GM21515 (cell line): ENCODE data around the gene FGFR2.
"Not testable (repeated sequence)": the region's sequence is repeated elsewhere in the genome, so short reads cannot be mapped to it uniquely, and the experiment has no call there.

ENCODE experiments used
- ATAC-seq: cut with Tn5 transposase; IDR thresholded peaks from one replicate; pipeline ENCODE4 v1.9.1; 2021; ENCODE audit not compliant: unreplicated experiment

FGFR2 gene

DNA sequence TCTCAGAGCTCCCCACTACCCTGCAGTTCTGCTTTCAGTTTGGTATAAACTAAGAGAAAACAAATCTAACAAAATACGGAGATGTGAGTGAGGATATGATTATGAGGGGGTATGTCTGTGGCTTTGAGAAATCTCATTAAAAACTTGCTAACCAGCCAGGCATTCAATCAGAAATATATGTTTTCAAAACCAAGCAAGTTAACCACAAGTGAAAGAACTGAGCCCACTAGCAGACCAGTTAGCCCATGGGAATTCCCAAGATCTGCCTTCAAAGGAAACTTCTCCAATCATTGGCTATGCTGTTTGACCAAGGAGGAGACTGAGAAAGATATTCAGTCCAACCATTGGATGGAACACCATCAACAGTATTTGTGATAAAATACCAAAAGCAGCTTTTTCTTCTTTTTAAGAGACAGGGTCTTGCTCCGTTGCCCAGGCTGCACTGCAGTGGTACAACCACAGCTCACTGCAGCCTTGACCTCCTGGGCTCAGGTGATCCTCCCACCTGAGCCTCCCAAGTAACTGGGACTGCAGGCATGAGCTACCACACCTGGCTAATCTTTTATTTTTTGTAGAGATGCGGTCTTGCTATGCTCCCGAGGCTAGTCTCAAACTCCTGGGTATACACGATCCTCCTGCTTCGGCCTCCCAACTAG, 41.2 kb downstream of the FGFR2 start:
- no peak for ATAC-seq

DNA sequence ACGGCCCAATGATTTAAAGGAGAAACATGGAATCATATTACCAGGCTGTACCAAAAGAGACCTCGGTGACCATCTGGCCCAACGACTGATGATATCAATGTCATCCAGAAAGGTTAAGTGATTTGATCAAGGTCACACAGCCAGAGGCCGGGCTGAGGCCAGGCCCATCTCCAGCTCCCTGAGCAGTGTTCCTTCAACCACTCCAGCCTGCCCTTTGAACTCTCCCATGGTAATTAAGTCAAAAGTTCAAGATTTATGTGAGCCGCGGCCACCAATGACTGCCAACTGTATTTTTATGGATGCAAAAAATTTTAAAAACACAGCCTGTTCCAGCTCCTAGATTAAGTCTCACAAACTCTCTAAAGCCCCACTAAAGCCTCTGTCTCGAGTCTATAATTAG, 41.8 kb downstream of the FGFR2 start:
- no peak for ATAC-seq

DNA sequence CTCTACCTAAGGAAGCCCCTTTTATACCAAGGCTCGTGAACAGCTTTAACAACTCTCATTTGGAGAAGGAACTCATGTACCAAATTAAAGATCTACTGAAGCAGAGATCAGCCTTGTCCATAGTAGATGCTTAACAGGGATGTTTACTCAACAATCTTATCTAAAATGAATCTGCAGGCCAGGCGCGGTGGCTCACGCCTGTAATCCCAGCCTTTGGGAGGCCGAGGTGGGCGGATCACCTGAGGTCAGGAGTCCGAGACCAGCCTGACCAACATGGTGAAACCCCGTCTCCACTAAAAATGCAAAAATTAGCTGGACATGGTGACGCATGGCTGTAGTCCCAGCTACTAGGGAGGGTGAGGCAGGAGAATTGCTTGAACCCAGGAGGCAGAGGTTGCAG, 43.3 kb downstream of the FGFR2 start:
- not testable (repeated sequence) for ATAC-seq

DNA sequence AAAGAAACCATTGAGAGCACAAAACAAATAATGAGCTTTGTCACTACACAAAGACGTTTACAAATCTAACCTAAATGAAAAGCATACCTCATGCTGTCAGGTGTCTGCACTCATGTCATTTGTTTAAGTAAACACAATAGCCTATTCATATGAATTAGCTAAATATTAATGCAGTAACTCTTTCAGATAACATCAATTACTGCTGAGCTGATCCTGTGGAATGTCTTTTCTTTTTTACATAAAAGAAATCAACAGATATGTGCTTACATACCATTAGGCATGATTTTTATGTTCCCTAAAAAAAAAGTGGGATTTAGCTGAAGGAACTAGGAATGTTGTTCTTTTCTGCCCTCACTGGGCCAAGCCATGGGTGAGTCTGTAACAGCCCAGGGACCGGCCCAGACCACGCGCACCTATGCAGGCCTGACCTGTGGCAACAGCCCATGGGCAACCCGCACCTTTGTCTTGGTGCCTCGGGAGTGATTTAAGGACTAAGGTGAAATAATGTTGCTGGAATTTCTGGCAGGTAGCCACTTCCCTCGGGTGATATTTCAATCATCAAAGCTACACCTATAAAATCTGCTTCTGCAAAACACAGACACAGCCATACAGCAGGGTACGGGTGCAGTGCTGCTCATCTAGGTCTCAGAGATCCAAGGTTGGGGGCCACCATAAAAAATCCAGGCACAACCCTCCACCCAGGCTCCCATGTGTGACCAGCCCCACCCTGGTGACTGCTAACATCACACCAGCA, 44.6 kb downstream of the FGFR2 start:
- no peak for ATAC-seq

DNA sequence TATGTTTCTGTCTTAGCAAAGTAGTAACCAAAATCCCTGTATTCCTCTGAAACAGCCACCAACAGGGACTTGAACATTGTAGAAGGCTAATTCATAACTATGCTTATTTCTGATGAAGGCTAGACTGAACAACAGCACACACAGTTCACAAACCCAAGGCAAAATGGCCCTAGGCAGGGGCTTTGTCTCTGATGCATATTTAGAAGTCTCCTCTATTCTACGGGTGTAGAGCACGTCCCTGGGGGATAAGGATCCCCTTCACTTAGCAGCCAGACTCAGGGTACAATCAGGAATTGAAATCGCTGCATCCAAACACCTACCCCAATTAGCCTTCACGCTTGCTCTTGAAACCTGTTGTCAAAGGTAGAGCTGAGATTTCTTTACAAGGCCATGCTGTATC, 45.5 kb downstream of the FGFR2 start:
- ATAC-seq, result no peak

DNA sequence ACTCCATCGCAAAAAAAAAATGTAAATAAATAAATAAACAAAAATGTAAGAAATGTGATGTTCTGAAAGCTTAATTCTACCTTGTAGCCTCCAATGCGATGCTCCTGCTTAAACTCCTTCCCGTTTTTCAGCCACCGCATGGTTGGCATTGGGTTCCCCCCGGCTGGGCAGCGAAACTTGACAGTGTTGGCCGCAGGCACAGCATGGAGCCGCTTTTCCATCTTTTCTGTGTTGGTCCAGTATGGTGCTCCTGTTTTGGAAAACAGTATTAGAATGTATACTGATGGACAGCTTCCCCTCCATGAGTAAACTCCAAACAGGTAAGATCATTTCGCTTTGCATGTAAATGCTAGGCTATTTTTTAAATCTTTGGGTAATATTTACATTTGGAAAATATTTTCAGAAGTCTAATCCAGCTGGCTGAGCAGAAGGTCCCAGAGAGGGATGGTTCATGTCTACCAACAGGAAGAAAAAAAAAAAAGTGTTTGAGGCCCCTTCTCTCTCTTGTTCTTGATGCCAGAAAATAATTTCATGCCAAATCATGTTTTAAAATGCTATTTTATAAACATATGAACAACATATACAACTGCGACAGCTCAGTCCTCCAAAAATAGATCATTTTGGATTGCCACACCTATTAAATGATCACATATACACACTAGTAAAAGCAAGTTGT, 46.9 kb downstream of the FGFR2 start:
- ATAC-seq, result no peak

DNA sequence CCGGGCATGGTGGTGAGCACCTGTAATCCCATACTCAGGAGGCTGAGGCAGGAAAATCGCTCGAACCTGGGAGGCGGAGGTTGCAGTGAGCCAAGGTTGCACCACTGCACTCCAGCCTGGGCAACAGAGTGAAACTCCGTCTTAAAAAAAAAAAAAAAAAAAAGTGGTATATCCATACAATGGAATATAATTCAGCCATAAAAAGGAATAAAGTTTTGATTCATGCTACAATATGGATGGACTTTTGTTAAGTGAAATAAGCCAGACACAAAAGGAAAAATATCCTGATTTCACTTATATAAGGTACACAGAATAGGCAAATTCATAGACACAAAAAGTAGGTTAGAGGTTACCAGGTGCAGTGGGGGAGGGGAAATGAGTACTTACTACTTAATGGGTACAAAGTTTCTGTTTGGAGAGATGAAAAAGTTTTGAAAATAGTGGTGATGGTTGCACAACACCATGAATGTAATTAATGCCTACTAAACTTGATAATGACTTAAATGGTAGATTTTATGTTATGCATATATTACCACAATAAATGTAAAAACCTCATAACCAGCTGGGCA, 53.9 kb downstream of the FGFR2 start:
- ATAC-seq, result no peak

DNA sequence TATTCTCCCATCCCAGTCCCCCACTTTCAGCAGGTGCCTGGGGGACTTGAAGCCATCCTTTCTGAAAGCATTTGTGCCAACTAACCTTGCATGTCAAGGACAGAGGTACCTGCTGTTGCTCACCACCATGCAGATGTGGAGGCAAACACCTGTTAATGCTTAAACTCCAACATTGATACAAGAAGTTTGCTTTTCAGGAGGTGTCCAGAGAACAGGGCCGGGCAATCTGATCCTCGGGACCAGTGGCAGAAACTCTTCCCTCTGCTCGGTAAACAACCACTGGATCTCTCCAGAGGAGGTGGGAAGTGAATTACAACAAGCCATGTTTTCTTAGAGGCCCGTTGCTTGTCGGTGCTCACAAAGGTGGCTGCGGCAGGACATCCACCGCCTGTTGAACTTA, 54.7 kb downstream of the FGFR2 start:
- ATAC-seq, result no peak

DNA sequence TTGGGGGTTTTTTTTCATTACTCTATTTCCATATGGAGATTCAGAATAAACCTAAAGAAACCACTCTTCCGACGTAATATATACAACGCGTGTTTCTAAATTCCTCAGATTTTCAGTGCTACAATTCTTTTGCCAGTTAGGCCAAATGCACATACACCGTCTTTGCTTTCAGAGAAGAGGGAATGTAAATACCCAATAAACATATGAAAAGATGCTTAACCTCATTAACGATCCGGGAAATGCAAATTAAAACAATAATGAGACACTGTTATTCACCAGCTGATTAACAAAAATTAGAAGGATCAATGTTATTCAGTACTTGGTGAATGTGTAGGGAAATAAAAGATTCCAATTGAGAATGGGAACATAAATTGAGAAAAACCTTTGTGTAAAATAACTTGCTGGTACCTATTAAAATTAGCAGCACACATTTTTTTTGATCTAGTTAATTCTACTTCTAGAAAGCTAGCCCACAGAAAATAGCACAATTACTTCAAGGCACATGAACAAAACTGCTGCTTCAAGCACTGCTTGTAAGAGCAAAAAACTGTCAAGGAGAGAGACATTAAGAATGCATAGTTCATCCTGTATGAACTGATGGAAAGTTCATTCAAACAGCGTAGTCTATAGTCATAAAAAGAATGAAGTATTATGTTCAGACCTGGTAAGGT, 56.7 kb downstream of the FGFR2 start:
- ATAC-seq, result no peak

DNA sequence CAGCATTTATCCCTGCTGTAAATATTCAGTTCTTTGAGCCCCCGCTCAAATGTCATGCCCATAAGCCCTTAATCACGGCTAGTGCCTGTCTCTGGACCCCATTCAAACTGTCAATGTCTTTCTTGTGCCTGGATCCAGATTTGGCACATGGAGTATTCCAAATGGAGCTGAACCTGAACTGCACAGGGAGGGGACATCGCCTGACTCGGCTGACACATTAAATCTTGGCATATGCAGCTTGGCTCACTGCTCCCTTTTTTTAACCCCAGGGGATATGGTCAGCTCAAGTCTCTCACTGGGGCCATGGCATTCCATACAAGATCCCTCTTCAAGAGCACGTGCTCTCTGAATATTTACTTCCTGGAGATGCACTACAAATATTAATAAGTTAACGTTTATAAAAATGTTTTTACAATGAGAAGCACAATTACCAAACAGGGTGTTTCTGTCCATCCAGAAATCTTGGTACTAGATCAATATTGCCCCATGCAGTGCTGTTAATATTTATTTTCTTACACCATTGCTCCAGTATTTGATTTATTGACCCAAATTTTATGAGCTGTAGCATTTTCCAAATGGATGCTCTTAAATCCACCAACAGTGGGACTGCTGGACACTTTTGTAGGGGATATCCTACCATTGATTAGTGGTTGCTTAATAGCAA, 57.4 kb downstream of the FGFR2 start:
- no peak for ATAC-seq

DNA sequence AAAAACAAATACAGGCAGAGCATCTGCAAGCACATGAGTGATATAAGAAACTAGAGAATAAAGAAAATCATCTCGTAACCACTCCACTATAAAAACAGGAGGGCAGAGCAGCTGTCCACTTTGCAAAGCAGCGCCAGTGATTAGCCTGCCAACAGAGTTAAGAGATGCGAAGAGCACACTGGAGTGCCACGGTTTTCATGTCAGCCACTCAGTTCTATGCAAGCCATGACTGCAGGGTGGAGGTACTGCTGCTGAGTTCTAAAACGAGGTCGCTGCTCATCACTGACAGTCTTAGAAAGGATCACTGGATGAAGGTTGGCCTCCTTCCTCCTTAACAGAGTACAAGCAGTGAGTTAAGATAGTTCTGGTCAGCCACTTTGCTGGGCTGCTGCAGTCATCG, 58.5 kb downstream of the FGFR2 start:
- ATAC-seq, result no peak

DNA sequence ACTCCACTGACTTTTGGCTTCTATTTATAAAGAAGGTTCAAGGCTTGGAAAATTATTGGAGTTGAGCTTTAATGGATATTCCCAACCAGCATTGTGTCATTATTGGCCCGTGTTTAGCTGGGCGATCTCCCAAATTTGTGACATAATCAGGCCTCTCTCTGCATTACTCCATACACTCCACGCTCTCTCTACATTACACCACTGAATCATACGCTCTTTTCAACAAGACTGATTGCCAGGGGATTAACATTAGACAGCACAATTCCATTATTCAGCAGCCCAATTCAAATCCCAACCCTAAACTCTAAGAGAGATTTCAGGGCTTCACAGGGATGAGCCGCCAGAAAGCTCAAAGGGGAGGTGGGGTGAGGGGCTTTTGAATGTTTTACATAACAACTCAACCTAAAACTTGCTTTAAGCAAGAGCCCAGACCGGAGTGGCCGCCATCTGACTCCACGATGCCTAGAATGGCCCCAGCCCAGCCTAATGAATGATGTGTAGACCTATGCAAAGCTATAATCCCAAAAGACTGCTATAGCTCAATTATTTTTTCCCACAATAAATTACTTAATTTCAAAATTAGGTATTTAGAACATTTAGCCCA, 61.8 kb downstream of the FGFR2 start:
- no peak for ATAC-seq

DNA sequence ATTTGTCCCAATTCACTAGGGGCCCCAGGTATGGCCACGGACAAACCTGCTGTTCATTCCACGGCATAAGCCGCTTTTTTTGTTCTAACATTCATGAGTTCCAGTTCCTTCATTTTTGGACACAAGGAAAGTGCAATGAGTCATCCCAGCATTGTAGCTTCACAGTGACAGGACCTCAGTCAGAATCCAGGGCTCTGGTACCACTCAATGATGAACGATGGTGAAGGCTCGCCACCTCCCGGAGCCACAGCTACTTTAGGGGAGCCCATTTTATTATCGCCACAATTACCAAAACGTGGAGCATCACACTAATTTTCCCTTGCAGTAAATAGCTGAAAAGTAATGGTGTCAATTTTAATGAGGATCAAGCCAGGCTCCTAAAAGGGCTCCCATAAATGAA, 62.9 kb downstream of the FGFR2 start:
- ATAC-seq, result no peak

DNA sequence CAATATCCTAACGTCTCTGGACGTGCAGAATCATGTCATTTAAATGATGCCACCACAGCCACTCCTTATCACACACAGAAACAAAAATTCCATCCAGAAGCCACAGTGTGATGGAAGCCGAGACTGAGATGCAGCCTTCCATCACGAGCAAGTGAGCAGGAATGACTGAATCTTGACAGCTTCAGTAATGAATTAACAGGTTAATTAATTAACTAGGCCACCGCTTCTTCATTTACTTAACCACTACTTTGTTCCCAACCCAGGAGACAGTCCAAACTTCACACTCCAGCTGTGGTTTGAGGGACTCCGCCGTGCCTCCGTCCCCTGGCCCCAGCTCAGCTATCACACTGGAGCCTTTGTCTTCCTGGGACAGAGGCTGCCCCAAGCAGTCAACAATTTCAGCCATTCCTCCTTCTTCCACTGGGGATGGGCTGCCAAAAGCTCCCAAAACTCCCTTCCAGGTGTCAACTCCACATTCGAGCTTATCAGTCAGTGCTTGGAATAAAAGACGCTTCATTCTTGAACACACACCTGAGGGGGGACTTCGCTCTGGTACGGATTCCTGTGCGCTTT, 65.9 kb downstream of the FGFR2 start:
- no peak for ATAC-seq

DNA sequence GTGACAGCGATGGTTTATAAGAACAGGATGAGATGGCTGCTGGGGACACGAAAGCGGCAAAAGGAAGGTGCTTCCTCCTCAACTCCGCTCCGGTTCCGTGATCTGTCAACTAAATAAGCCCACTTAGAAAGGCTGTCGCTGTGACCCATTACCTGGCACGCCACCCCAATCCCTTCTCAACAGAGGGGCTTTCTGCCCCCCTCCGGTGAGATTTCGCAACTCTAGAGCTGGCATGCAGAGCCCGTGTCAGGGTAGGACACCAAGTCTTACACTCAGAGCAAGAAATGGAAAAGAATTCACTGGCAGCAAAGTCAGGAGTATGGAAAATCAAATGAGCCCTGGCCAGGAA, 66.4 kb downstream of the FGFR2 start:
- ATAC-seq, result no peak

DNA sequence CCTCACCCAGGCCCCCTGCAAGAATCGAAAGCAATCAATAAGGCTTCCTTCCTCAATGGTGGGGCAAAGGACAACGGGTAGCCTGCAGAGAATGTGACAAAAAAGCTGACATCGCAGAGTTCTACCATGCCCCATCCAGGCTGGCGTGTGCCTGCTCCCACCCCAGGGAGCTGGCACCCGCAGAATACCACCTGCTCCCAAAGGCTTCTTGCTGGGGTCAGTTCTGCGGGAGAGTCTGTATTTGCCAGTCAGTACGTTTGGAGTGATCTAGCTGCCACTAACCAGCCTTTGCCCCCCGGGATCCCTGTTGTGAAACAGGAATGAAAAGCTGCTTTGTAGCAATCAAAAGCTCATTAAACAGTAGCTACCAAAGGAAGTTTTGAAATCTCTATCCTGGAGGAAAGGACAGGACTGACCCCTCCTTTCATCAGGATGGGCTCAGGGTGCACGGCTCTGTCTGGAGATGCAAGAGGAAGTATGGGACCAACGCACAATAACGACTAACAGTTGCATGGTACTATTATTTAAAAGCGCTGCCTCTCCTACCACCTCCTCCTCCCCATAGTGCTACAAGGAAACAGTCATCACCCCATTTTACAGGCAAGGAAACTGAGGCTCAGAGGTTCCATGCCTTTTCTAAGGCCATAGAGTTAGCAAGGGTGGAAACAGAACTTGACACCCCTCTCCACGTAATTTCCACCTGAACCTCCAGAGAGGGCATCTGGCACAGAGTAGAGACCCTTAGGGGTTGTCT, 67.0 kb downstream of the FGFR2 start:
- ATAC-seq, result no peak

DNA sequence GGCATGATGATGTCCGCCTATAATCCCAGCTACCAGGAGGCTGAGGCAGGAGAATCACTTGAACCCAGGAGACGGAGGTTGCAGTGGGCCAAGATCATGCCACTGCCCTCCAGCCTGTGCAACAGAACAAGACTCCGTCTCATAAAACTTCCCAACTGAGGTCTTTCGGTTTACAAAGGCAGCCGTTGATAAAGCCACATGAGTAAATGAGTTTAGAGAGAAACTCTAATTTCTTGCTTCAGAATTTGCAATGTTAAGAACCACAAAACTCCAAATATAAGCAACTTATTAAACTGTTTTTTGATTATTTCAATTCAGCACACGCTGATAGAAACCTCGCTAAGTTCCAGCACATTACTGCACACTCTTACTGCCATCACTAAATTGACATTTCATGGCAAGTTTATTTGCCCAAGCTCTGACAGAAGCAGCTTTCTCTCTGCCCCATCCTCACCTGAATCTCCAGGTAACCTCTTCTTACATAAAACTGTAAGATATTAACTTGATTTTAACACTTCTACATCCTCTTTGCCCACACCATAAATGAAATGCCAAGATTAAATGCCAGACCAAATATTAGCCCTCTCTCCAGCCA, 67.7 kb downstream of the FGFR2 start:
- ATAC-seq, result no peak

DNA sequence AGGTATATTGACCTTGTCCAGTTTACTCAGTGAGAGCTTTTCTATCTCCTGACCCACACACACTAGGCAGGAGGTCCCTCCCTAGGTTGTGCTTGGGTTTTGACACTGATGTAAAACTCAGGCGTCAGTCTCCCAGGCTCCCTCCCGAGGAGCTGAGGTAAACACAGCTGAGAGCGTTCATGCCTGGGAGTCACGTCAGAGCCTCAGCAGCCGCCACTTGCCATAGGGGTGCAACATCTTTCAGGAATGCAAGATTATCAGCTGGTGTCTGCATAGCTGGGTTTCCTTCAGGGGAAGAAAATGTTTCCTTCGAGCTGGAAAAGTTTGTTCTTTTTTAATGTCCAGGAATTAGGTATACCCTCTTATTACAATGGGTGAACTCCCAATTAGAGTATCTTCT, 70.6 kb downstream of the FGFR2 start:
- ATAC-seq, result no peak

DNA sequence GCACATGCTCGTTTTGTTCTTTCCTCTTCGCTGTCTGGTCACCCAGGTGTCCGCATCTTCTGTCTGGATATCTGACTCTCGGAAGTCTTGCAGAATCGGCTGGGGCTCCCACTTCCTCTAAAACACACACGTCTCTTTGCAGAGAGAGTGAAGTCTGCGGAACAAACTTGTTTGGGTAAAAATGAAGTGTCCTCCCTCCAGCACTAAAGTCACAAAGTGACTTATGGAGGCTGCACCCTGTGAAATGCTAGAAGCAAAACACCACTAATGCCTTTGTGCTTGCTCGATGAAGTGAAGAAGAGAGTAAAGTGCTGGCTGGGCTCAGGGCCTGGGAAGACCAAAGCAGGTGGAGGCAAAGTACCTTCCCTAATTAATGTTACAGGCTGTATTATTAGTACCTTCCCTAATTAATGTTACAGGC, 71.4 kb downstream of the FGFR2 start:
- ATAC-seq, result no peak
